Muscle of back (tissue), 13 donors: ENCODE measurements around the gene ENTREP3. TPM values are rescaled to one million over a fixed set of nuclear protein-coding genes. Genes with fewer than 3 reads are reported as not detected.
"Not testable (repeated sequence)": the region's sequence is repeated elsewhere in the genome, so short reads cannot be mapped to it uniquely, and the experiment has no call there.

Source experiments
- DNase-seq, 3 donors: peaks; one replicate each; pipeline versions ENCODE4 v3.0.0 to v3.0.0-alpha.2; 2013
- long read RNA-seq, 9 donors: transcript quantifications; one replicate each; lab custom pipeline, GENCODE V29; 2026
- polyA plus RNA-seq, 10 donors: library from polyadenylated mRNA; unstranded; fragments of 120-200 nt; gene quantifications; one replicate each; pipeline ENCODE4 v1.2.1, GENCODE V29; 2013; ENCODE audit not compliant: insufficient read length in 10 of 10

Gene ENTREP3, protein sequence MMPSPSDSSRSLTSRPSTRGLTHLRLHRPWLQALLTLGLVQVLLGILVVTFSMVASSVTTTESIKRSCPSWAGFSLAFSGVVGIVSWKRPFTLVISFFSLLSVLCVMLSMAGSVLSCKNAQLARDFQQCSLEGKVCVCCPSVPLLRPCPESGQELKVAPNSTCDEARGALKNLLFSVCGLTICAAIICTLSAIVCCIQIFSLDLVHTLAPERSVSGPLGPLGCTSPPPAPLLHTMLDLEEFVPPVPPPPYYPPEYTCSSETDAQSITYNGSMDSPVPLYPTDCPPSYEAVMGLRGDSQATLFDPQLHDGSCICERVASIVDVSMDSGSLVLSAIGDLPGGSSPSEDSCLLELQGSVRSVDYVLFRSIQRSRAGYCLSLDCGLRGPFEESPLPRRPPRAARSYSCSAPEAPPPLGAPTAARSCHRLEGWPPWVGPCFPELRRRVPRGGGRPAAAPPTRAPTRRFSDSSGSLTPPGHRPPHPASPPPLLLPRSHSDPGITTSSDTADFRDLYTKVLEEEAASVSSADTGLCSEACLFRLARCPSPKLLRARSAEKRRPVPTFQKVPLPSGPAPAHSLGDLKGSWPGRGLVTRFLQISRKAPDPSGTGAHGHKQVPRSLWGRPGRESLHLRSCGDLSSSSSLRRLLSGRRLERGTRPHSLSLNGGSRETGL
- 10 to 100 TPM; 11.7 to 18.1 (median 15.3) TPM for polyA plus RNA-seq
- long read RNA-seq, donor 1, partial matches to known transcripts: 0 of 1 reads
- long read RNA-seq, donor 1, other reads (novel, unspliced or antisense): 0 of 1 reads
- long read RNA-seq, donor 2, partial matches to known transcripts: 7 of 9 reads
- long read RNA-seq, donor 2, other reads (novel, unspliced or antisense): 0 of 9 reads
- long read RNA-seq, donor 3: 0 reads
- long read RNA-seq, donor 4: 0 reads
- long read RNA-seq, donor 5, partial matches to known transcripts: 11 of 12 reads
- long read RNA-seq, donor 5, other reads (novel, unspliced or antisense): 0 of 12 reads
- long read RNA-seq, donor 6, partial matches to known transcripts: 0 of 5 reads
- long read RNA-seq, donor 6, other reads (novel, unspliced or antisense): 0 of 5 reads
- long read RNA-seq, donor 7, partial matches to known transcripts: 0 of 1 reads
- long read RNA-seq, donor 7, other reads (novel, unspliced or antisense): 0 of 1 reads
- long read RNA-seq, donor 8: 0 reads
- long read RNA-seq, donor 9, partial matches to known transcripts: 0 of 1 reads
- long read RNA-seq, donor 9, other reads (novel, unspliced or antisense): 0 of 1 reads

DNA sequence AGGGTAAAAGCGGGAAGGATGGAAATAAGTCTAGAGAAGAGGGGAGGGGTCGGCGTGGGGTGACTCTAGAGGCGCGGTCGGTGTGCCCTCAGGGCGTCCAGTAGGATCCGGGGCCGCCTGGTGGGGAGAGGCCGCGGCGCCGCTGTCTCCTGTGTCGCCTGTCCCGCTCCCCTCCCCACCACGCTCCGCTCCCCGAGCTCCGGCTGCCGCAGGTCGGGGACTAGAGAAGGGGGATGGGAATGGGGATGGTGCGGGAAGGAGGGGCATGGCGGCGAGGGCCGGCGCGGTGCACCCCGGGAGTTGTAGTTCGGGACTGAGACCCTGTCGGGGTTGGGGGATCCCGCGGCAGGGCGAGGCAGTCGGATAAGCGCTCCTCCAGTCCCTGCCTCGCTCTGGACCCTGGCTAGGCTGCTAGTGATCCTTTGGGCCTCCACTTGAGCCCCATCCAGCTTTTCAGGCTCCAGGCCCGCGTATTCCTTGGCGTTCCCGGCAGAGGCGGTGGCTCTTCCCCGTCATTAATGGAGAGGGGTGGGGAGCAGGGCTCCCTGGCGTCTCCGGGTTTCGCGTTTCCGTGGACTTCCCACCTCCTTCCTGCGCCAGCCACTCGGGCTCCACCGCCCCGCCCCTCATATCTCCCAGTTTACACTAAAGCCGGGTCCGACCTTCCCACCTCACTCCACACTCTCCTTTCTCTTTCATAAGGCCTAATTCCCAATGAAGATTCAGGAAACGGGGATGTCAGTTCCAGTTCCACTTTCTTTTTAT is at the start of gene ENTREP3:
Gene ENTREP3, minus strand, starts transcription at position 241 of the 765 bp plus-strand sequence. CDS start 606 bp downstream, outside the sequence.
- DNase-seq: peak; percentile 84 to 97 (median 93)

DNA sequence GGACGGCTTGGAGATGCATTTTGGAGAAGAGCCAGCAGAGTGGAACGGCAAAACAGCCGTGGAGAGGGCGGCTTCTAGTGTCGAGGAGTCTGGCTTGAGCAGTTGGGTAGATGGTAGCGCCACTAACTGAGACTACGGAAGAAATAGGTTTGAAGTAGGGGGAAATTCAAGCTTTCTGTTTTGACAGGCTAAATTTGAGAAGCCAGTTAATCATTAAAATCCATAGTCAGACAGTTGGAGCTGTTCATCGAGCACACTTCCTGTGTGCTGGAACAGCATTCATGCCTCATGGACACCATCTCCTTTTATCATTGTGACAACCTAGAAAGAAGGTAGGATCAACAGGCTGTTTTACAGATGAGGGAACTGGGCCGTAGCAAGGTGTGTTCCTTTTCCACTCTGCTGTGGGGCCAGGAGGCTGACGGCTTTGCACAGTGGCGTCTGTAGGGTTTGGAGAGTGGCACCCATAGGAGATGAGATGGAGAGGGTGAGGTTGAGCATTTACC is 49.3 kb upstream of the ENTREP3 start:
- no peak for DNase-seq

DNA sequence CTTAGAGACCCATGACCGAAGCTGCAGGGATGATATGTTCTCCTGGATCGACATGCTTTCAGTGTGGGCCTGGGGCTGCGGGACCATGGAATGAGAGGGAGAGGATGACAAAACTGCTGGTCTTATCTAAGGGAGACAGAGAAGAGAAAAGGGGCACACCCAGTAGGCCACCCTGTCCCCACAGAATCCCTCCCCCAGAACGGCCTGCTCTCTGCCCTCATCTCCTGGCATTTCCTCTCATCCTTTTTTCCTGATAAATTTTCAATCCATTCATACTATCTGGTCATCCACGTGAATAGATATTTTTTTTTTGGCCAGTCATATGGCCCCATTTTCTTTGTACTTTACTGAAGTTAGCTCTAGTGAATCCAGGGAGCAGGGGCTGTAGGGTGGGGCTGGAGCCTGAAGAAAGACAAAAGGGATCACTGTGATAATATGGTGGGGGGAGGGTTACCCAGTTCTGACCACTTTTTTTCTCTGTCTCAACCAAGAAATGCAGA is 46.1 kb upstream of the ENTREP3 start, which contains the start of gene PKLR:
Gene PKLR, minus strand, starts transcription at position 97 of the 500 bp plus-strand sequence. Its CDS starts 43 bp downstream, at position 54.
- no peak for DNase-seq

DNA sequence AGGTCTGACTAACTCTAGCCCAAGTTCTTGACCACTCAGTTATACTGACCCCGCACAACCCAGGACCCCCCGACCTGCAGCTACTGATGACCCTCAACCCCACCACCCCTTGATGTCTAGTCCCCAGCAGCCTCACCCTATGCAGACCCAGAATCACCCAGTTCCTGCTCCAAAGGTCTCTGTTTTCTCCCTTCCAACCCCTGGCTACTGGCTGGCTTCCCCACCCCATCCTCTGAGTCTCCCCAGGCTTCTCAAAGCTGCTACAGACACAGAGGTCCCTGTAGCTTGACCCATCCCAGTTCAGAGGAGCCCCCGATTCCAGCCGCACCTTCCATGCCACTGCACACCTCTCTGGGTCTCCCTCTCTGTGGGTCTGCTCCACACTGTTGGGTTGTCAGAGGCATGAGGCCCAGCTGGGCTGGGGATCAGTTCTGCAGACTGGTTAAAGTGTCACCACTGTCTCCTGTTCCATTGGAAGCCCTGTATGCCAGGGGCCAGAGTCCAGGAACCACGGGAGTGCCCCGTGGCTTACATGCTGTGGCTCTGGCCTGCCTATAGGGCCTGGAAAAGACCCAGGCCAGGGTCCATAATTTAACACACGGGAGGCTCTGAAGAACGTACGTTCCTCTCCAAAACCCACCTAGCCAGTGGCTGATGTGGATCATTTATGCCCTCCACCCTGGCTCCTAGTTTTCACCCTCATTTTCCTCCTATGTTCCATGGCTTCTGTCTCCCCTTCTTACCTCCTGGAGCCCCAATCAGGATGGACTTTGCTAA is 45.5 kb upstream of the ENTREP3 start:
- DNase-seq: no peak

DNA sequence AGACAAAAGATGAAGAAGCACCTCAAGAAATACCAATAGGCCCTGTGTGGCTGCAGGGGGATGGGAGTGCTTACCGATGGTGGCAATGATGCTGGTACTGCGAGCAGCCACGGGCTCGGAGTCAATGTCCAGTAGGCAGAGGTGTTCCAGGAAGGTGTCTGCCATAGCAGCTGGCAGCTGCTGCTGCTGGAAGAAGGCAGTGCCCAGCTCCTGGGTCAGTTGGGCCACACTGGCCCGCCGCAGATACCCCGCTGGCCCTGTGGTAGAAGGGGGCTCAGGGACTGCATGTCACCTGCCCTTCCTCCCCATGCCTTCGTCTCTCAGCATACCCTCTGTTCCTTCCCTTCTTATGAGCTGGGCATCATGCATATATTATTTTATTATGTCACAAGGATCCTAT is 44.7 kb upstream of the ENTREP3 start:
- DNase-seq: no peak

DNA sequence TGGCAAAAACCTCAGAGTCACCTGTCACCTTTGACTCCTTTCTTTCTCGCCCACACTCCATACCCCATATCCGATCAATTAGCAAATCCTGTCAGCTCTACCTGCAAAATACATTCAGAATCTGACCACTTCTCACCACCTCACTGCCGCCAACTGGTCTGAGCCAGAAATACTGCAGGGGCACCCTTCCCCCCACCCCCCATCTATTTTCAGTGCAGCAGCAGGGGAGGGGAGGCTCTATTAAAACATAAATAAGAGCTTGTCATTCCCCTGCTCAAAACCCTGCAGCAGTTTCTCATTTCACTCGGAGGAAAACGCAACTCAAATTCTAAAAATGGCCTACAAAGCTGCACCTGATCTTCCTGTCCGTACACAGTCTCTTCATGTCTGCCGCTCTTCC is 42.1 kb upstream of the ENTREP3 start:
- no peak for DNase-seq

DNA sequence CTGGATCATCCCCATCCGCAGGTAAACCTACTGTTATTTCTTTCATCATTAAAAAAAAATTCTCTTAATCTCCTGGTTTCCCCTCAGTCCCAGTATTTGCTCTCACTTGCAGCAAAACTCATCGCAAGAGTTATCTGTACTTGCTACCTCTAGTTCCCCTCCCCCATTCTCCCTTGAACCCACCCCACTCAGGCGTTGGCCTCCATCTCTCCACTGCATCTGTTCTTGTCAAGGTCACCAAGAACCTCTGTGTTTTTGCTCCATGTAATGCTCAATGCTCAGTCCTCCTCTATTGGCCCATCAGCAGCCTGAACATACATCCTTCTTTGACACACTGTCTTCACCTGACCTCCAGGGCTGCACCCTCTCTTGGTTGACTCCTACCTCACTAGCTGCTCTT is 41.4 kb upstream of the ENTREP3 start:
- no peak for DNase-seq

DNA sequence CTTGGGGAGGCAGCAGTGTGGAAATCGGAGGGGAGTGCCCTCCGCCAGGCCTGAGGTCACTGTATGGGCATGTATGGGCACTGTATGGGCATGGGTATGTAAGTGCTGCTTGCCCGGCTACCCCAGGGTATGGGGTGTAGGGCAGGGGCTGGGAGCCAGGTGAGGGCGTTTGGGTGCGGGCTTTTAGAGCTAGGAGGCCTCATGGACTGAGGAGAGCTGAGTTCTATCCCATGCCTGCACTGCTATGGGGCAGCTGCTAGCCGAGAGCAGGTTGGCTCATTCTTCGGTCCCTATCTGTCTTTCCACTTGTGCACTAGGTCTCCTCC is 40.6 kb upstream of the ENTREP3 start:
- DNase-seq: no peak

DNA sequence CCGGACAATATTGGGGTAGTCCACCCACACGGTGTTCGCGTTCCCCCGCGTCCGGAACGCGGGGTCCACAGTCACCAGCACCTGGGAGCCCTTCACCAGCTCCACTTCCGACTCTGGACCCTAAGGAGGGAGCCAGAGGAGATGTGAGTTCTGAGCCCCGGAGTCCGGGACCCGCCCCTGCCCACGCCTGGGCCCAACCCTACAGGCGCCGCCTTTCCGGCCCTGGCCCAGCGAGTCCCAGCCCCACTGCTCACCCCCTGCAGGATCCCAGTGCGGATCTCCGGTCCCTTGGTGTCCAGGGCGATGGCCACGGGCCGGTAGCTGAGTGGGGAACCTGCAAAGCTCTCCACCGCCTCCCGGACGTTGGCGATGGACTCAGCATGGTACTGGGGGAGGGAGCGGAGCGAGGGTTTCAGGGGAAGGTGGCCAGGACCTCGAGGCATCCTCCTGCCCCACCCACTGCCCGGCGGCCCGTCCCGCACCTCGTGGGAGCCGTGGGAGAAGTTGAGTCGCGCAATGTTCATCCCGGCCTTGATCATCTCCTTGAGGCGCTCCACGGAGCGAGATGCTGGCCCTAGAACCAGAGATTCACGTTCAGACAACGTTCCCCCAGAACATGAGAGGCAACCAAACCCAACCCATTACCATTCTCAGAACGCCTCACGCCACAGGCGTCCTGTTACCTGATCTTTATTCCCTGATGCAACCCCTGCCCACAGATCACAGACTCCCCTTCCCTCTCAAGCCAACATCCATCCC is 40.1 kb upstream of the ENTREP3 start:
- DNase-seq: no peak

DNA sequence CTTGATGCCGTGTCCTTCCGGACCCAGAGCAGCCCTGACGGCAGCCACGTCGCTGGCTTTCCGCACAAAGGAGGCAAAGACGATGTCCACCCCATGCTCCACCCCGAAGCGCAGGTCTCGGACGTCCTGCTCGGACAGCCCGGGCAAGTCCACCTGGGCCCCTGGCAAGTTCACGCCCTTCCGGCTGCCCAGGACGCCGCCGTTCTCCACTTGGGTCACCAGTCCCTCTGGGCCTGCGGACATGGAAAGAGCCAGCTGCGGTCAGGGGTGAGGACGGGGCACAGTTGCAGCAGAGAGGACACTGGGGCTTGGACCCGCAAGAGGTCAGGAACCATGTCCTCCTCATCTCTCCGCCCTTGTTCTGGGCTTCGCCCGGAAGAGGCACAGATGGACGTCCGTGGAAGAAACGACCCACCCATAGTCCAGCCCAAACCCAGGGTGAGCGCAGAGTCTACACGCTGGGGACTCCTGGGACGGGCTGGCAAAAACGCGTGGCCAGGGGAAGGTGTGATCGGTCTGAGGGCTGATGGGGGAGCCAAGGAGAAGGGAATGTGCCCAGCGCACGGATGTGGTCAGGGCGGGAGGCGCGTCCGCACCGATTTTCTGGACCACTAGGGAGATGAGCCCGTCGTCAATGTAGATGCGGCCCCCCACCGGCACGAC is 39.4 kb upstream of the ENTREP3 start:
- DNase-seq: no peak

DNA sequence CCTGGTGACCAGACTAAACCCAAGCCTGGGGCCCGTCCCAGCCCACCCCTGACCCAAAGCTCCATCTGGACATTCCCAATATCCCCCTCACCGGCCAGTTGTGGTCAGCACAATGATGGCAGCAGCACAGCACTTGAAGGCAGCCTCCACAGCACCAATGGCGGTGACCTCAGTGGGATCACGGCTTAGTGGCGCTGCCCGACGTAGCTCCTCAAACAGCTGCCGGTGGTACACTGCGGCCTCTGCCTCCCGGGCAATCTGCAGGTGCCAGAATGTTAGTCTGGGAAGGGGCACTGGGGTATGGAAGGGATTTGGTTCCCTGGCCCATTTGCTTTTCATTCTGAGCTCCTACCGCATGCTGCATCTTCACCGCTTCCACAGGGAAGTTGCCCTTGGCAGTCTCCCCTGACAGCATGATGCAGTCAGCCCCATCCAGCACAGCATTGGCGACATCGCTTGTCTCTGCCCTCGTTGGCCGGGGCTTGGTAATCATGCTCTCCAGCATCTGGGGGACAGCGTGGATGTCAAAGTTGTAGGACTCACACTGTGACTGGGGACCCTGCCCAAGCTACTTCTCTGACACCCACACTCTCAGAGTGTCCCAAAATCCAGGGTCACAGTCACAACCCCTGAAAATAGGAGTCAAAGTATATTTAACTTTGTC is 37.9 kb upstream of the ENTREP3 start:
- no peak for DNase-seq

DNA sequence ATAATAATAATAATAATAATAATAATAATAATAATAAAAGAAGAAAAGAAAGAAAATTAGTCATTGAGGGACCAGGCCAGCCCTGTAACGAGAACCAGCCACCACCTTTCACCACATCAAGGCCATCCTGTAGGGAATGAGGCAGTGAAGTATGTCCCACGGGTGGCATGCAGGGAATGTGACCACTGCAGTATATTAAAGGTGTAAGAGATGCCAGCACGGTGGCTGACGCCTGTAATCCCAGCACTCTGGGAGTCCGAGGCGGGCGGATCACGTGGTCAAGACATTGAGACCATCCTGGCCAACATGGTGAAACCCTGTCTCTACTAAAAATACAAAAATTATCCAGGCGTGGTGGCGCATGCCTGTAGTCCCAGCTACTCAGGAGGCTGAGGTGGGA is 35.7 kb upstream of the ENTREP3 start:
- DNase-seq: not testable (repeated sequence)

DNA sequence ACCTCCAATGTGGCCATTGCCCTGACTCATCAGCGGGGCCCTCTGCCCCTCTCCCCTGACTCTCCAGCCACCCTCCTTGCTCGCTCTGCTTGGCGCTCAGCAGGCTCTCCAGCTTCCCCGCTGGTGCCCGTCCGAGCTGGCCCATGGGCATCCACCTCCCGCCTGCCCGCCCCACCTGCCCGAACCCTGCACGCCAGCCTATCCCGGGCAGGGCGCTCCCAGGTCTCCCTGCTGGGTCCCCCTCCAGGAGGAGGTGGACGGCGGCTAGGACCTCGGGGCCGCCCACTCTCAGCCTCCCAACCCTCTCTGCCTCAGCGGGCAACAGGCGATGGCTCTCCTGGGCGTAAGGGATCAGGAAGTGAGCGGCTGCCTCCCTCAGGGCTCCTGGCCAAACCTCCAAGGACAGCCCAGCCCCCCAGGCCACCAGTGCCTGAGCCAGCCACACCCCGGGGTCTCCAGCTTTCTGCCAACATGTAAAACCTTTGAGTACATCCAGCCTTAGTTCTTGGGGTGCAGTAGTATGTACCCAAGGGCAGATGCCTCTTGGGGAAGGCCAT is 32.8 kb upstream of the ENTREP3 start:
- no peak for DNase-seq

DNA sequence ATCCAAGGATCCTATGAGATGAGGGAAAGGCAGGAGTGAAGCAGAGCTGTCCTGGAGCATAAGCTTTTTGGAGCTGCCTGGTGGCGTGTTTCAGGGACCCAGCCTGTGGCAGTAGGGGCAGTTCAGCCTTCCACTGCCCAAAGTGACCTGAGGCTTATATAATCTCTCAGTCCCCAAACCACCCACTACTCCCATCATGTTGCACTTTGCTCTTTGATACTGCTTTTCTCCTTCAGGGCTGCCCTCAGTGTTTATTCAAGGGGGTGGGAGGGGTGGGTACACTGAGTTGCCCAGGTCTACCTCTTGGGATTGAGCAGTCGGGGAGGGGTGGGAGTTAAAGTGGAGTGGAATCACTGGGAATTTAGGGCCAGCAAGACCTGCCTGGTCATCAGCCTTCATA is 31.3 kb upstream of the ENTREP3 start:
- DNase-seq: no peak

DNA sequence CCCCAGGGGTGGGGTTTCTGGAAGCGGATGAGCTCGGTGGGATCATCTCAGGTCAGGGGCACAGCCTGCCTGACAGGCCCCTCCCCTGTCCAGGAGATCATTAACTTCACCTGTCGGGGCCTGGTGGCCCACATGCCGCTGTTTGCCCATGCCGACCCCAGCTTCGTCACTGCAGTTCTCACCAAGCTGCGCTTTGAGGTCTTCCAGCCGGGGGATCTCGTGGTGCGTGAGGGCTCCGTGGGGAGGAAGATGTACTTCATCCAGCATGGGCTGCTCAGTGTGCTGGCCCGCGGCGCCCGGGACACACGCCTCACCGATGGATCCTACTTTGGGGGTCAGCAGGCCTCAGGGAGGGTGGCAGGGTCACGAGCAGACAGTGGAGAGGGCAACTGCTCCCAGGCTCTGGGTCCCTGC is 30.4 kb upstream of the ENTREP3 start:
- DNase-seq: no peak

DNA sequence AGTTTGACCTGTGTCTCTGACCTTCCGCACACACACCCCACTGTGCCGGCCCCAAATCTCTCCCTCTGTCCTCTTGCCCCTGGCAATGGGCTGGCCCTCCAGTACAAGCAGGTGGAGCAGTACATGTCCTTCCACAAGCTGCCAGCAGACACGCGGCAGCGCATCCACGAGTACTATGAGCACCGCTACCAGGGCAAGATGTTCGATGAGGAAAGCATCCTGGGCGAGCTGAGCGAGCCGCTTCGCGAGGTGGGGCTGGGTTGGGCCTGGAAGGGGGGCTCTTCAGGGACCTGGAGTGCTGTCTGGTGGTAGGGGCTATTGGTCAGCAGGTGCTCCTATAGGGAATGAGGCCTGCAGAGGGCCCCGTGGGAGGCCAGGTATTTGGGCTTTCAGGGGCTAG is 29.8 kb upstream of the ENTREP3 start:
- DNase-seq: no peak

DNA sequence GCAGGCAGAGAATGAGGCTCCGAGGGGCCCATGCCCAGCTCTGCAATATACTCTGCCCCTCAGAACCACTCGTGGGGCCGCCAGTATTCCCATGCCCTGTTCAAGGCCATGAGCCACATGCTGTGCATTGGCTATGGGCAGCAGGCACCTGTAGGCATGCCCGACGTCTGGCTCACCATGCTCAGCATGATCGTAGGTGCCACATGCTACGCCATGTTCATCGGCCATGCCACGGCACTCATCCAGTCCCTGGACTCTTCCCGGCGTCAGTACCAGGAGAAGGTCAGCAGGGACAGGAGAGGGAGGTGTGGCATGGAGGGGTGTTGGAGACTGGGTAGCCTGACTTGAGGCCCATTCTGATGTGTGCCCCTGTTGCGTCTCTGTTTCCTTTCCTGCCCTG is 29.2 kb upstream of the ENTREP3 start:
- DNase-seq: no peak
